Stimulated activated naive CD8-positive, alpha-beta T cell treated with anti-CD3 and anti-CD28 coated beads, Interleukin-15, amount 100 ng/mL, for 72 hours (primary cell): ENCODE measurements around the gene STN1.

Source experiments
- ATAC-seq: fragments of 150-1000 bp; cut with Tn5 transposase; 2 replicates; pipeline ENCODE4 v1.10.0; 2021; ENCODE audit warnings: mild to moderate bottlenecking, moderate library complexity
- DNase-seq, 2 donors: peaks; one replicate each; pipeline ENCODE4 v3.0.0; 2021 to 2022
- H3K27ac Mint-ChIP-seq, 2 donors: one replicate each; pipeline ENCODE4 v1.8.0; 2022; ENCODE audit warnings: mild to moderate bottlenecking in 2 of 2, mixed read lengths in 2 of 2, moderate library complexity in 2 of 2
- H3K27me3 Mint-ChIP-seq: one replicate; pipeline ENCODE4 v1.8.0; 2022; ENCODE audit warnings: mixed read lengths
- H3K4me1 Mint-ChIP-seq: one replicate; pipeline ENCODE4 v1.8.0; 2022; ENCODE audit warnings: mild to moderate bottlenecking, mixed read lengths
- H3K4me3 Mint-ChIP-seq, 2 donors: one replicate each; pipeline ENCODE4 v1.8.0; 2022; ENCODE audit warnings: mild to moderate bottlenecking in 2 of 2, mixed read lengths in 2 of 2, moderate library complexity in 1 of 2
- H3K9me3 Mint-ChIP-seq, 2 donors: one replicate each; pipeline ENCODE4 v1.8.0; 2022; ENCODE audit warnings: mixed read lengths in 2 of 2

STN1 gene

GRCh38 chr10:103890194-103890658 lies 27.8 kb downstream of the STN1 start:
- Mint-ChIP-seq H3K4me1 (peaks cover 50% of the 10 kb centered on the region), H3K4me3 (no peak overlapping the region), H3K9me3 (no peaks in the 10 kb centered on the region), H3K27ac (peak overlapping the region; percentile 74 to 82), H3K27me3 (no peaks in the 10 kb centered on the region)
- ATAC-seq (peak; percentile 59), DNase-seq (no peak)

- H3K4me1 Mint-ChIP-seq: peaks cover 40% of the 10 kb centered on the region
- H3K9me3 Mint-ChIP-seq: no peaks in the 10 kb centered on the region
- H3K4me3 Mint-ChIP-seq: no peak overlapping the region
- DNase-seq (no peak), ATAC-seq (no peak)
- peak overlapping the region; percentile 35 to 89 for H3K27ac Mint-ChIP-seq
- H3K27me3 Mint-ChIP-seq: no peaks in the 10 kb centered on the region
These were observed 28.8 kb downstream of the STN1 start for GRCh38 chr10:103889121-103889720.

GRCh38 chr10:103888113-103888841 lies 29.7 kb downstream of the STN1 start:
- Mint-ChIP-seq H3K4me3 (no peak overlapping the region), H3K27me3 (no peaks in the 10 kb centered on the region), H3K27ac (peak overlapping the region in 1 of 2 donors; percentile 83), H3K4me1 (peaks cover 35% of the 10 kb centered on the region), H3K9me3 (no peaks in the 10 kb centered on the region)
- DNase-seq (no peak), ATAC-seq (peak; percentile 90)

GRCh38 chr10:103885617-103886016 lies 32.4 kb downstream of the STN1 start:
- H3K9me3 Mint-ChIP-seq: no peaks in the 10 kb centered on the region
- no peak for DNase-seq
- H3K27ac Mint-ChIP-seq: peak overlapping the region in 1 of 2 donors; percentile 7

GRCh38 chr10:103884681-103885139 lies 33.3 kb downstream of the STN1 start:
- Mint-ChIP-seq H3K27ac (peak overlapping the region in 1 of 2 donors; percentile 16), H3K4me3 (no peak overlapping the region), H3K27me3 (no peaks in the 10 kb centered on the region), H3K4me1 (peaks cover 17% of the 10 kb centered on the region), H3K9me3 (no peaks in the 10 kb centered on the region)
- ATAC-seq (no peak), DNase-seq (no peak)

More at GRCh38 chr10:103885617-103886016, 32.4 kb downstream of the STN1 start:
- no peaks in the 10 kb centered on the region for H3K27me3 Mint-ChIP-seq
- no peak for ATAC-seq
- no peak overlapping the region for H3K4me3 Mint-ChIP-seq
- H3K4me1 Mint-ChIP-seq: peaks cover 26% of the 10 kb centered on the region

- no peak overlapping the region for H3K27ac Mint-ChIP-seq
- H3K4me1 Mint-ChIP-seq: no peaks in the 10 kb centered on the region
- no peaks in the 10 kb centered on the region for H3K27me3 Mint-ChIP-seq
- H3K9me3 Mint-ChIP-seq: no peaks in the 10 kb centered on the region
- no peak for ATAC-seq
- no peak overlapping the region for H3K4me3 Mint-ChIP-seq
- no peak for DNase-seq
These were observed 35.5 kb downstream of the STN1 start for GRCh38 chr10:103882285-103883007.

- Mint-ChIP-seq H3K27ac (no peak overlapping the region), H3K4me1 (no peaks in the 10 kb centered on the region), H3K9me3 (no peaks in the 10 kb centered on the region), H3K27me3 (no peaks in the 10 kb centered on the region), H3K4me3 (no peak overlapping the region)
- ATAC-seq (no peak), DNase-seq (no peak)
These were observed 36.3 kb downstream of the STN1 start for GRCh38 chr10:103881416-103882284.

GRCh38 chr10:103879831-103880230 lies 38.2 kb downstream of the STN1 start:
- DNase-seq (no peak), ATAC-seq (no peak)
- H3K4me3 Mint-ChIP-seq: no peak overlapping the region
- H3K9me3 Mint-ChIP-seq: no peaks in the 10 kb centered on the region
- H3K27ac Mint-ChIP-seq: peak overlapping the region in 1 of 2 donors; percentile 2
- no peaks in the 10 kb centered on the region for H3K4me1 Mint-ChIP-seq
- no peaks in the 10 kb centered on the region for H3K27me3 Mint-ChIP-seq

GRCh38 chr10:103879409-103879808 lies 38.6 kb downstream of the STN1 start:
- no peak for ATAC-seq
- H3K27me3 Mint-ChIP-seq: no peaks in the 10 kb centered on the region
- no peak for DNase-seq
- no peak overlapping the region for H3K4me3 Mint-ChIP-seq
- no peaks in the 10 kb centered on the region for H3K4me1 Mint-ChIP-seq
- no peaks in the 10 kb centered on the region for H3K9me3 Mint-ChIP-seq
- peak overlapping the region in 1 of 2 donors; percentile 90 for H3K27ac Mint-ChIP-seq

GRCh38 chr10:103877861-103878260 lies 40.1 kb downstream of the STN1 start:
- Mint-ChIP-seq H3K4me3 (no peak overlapping the region), H3K27ac (peak overlapping the region in 1 of 2 donors; percentile 44), H3K27me3 (no peaks in the 10 kb centered on the region), H3K4me1 (no peaks in the 10 kb centered on the region), H3K9me3 (no peaks in the 10 kb centered on the region)
- no peak for DNase-seq
- no peak for ATAC-seq

- ATAC-seq: no peak
- no peaks in the 10 kb centered on the region for H3K4me1 Mint-ChIP-seq
- H3K9me3 Mint-ChIP-seq: no peaks in the 10 kb centered on the region
- no peak for DNase-seq
- no peak overlapping the region for H3K4me3 Mint-ChIP-seq
- no peak overlapping the region for H3K27ac Mint-ChIP-seq
- no peaks in the 10 kb centered on the region for H3K27me3 Mint-ChIP-seq
These were observed 41.8 kb downstream of the STN1 start for GRCh38 chr10:103876155-103876554.

GRCh38 chr10:103874730-103875129 lies 43.3 kb downstream of the STN1 start:
- no peak for DNase-seq
- H3K4me1 Mint-ChIP-seq: no peaks in the 10 kb centered on the region
- ATAC-seq: no peak
- no peak overlapping the region for H3K27ac Mint-ChIP-seq
- no peaks in the 10 kb centered on the region for H3K27me3 Mint-ChIP-seq
- H3K9me3 Mint-ChIP-seq: no peaks in the 10 kb centered on the region
- H3K4me3 Mint-ChIP-seq: no peak overlapping the region

GRCh38 chr10:103872137-103872931 lies 45.6 kb downstream of the STN1 start:
- Mint-ChIP-seq H3K4me3 (no peak overlapping the region), H3K27me3 (no peaks in the 10 kb centered on the region), H3K9me3 (no peaks in the 10 kb centered on the region), H3K4me1 (no peaks in the 10 kb centered on the region), H3K27ac (no peak overlapping the region)
- ATAC-seq (no peak), DNase-seq (no peak)

GRCh38 chr10:103871006-103871405 lies 47.0 kb downstream of the STN1 start:
- Mint-ChIP-seq H3K4me3 (no peak overlapping the region), H3K27me3 (no peaks in the 10 kb centered on the region), H3K27ac (no peak overlapping the region), H3K4me1 (no peaks in the 10 kb centered on the region), H3K9me3 (no peaks in the 10 kb centered on the region)
- ATAC-seq (no peak), DNase-seq (no peak)
